ENCODE measurements around the gene HGD.

The HGD gene

DNA sequence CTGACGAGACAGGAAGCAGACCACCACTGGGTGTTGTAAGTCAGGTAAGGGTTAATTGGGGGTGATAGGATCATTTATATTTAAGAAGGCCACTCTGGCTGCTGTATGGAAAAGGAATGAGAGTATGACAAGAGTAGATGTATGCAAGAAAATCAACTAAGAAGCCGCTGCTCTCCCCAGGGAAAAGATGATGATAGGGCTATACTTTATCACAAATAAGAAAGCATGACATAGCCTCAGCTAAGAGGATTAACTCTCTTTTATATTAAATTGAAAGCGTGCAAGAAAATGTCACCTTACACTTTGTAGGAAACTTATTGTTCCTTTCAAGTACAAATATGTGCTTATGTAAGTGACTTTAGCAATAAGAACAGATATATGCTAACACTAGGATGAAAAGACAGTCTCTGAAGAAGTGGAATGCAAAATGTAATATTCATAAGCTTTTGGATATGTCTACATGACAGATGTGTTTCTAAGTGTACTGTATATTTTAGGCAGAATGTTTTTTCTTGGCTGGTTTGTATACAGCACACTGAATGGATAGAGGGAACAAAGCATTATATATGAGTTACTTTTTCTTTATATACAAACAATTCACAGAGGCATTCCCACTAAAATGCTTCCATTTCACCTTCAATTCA lies 94.6 kb downstream of the HGD start:
- no peak for DNase-seq (ENCODE audit: low spot score)

All from hematopoietic multipotent progenitor cell treated with erythropoietin and hydrocortisone succinate and interleukin-3 and kit ligand, for 15 days (in vitro differentiated cells).